Endometrium (tissue), 2 donors: ENCODE measurements around the gene PLA2G2D.

ENCODE experiments used
- FAIRE-seq: peaks from 2 replicates; lab custom pipeline; 2012; peaks lifted over from hg19 to GRCh38; lab: Jason Lieb, UNC
- donor health status: control.
- donor health status: control.

The PLA2G2D gene

DNA sequence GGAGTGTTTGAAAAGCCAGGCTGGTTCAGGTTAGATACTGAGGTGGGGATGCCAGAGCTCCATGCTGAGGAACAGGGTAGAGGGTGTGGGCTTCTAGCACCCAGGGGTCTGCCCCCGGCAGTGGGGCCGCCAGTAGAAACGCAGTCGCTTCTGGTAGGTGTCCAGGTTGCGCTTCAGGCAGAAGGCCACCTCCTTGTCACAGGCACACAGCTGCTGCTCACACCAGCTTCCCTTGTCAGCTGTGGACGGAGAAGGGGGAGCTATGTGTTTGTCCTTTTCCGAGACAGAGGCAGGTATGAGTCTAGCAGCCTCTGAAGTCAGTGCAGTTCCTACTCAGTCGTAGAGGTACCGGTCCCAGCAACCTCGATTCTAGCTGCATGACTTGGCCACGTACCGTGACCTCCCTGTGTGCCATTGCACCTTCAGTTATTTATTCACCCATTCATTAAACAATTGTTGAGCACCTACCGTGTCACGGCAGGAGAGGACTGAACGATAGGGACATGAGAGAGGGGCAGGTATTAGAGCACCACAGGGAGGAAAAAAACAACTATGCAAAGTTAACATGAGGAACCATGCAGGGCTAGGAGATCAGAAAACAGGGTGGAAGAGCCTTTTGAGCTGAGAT, 5.2 kb downstream of the PLA2G2D start:
- FAIRE-seq = no peak

- FAIRE-seq = no peak
Measured at GRCh38 chr1:20112279-20113000, 6.9 kb downstream of the PLA2G2D start.

- FAIRE-seq = no peak
Measured at GRCh38 chr1:20111452-20111851, 7.9 kb downstream of the PLA2G2D start.

GRCh38 chr1:20110679-20111078, 8.7 kb downstream of the PLA2G2D start:
- no peak for FAIRE-seq

- no peak for FAIRE-seq
Measured at GRCh38 chr1:20109223-20109856, 10.0 kb downstream of the PLA2G2D start.

- no peak for FAIRE-seq
Measured at GRCh38 chr1:20108366-20109123, 10.8 kb downstream of the PLA2G2D start.

GRCh38 chr1:20107796-20108195, 11.5 kb downstream of the PLA2G2D start:
- no peak for FAIRE-seq

- no peak for FAIRE-seq
Measured at GRCh38 chr1:20107351-20107750, 12.0 kb downstream of the PLA2G2D start.

DNA sequence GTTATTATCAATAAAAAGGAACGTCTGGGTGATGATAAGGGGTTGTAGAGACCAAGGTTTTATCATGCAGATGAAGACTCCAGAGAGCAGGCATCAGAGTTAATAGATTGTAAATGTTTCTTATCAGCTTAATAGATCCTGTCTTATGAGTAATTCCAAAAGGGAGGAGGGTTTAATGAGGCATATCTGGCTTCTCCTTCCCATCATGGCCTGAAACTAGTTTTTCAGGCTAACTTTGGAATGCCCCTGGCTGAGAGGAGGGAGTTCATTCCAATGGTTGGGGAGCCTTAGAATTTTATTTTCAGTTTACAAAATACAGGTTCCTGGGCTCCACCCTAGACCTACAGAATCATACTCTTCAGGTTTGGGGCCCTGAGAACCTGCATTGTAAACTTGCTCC, 13.5 kb downstream of the PLA2G2D start:
- no peak for FAIRE-seq

DNA sequence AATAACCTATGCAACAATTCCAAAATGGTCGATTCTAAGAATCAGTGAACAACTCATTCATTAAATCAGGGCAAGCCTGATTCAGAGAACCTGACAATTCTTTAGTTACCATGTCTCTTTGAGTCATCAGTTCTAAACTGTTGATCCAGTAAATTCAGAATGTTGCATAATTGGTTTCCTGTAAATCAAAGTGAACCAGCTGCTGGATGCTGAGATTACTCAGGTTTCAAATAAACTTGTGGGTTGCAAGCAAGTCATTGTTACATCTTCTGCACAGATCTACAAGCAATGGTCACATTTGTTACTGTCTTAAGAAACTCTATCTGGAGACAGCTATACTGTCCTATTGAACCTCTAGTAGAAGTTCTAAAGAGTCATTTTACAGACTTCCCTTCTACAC, 16.5 kb downstream of the PLA2G2D start:
- FAIRE-seq = no peak

DNA sequence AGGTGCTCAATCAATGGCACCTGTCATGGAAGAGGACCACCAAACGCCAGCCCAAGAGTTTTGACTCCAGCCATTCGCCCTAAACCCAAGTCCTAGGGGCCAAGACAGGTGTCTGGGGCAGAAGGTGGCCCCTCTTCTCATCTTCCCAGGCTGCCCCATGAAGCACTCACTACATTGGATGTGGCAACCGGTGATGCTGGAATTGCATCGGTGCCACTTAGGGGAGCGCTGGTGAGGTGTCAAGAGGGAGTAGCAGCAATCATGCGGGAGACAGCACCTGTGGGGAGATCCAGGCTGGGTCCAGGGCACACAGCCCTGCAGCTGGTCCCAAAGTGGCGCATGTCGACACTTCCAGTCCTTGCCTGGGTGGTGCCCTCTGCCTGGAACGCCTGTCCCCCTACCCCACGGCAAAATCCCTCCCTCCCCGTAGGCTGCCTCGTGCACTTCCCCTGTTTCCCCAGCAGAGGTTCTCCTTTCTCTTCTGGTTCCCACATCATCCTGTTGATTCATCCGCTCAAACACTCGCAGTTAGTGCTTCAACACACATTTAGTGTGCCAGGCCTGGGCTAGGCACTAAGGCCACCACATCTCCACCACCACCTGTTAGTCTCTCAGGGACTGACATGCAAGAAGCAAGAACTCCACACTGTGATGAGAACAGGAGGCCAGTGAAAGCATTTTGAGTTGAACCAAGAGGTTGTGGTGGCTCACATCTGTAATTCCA, 18.5 kb downstream of the PLA2G2D start:
- no peak for FAIRE-seq

- FAIRE-seq = no peak
Measured at GRCh38 chr1:20099533-20099932, 19.8 kb downstream of the PLA2G2D start.

DNA sequence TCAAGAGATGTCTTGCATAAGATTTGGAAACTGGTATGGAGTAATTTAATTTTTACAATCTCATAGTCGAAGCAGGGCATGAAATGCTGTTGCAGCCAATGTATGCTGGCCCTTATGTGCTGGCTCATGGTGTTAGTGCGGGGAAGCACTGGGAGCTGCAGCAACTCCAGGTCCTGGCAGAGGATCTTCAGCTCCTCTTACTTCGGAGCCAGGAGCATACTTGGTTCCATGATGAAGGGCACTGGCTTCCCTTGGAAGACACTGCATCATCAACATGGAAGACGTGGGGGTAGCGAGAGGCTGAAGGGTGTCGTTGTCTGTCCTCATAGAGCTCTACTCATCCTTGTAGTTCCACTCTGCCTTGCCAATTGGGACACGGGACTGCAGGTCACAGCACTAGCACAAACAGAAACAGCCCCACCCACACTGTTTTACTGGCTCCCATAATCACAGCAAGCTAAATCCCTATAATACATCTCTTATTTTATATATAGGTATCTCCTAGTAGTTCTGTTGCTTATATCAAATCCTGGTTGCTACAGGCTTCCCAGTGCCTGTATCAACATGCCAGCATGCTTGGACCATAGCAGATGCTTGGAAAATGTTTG, 22.4 kb downstream of the PLA2G2D start:
- no peak for FAIRE-seq

GRCh38 chr1:20095564-20096434, 23.5 kb downstream of the PLA2G2D start:
- no peak for FAIRE-seq

GRCh38 chr1:20093940-20094391, 25.4 kb downstream of the PLA2G2D start:
- FAIRE-seq = no peak

- FAIRE-seq = no peak
Measured at GRCh38 chr1:20093303-20093702, 26.0 kb downstream of the PLA2G2D start.

- no peak for FAIRE-seq
Measured at GRCh38 chr1:20090641-20091040, 28.7 kb downstream of the PLA2G2D start.

- no peak for FAIRE-seq
Measured at GRCh38 chr1:20090119-20090518, 29.2 kb downstream of the PLA2G2D start.

DNA sequence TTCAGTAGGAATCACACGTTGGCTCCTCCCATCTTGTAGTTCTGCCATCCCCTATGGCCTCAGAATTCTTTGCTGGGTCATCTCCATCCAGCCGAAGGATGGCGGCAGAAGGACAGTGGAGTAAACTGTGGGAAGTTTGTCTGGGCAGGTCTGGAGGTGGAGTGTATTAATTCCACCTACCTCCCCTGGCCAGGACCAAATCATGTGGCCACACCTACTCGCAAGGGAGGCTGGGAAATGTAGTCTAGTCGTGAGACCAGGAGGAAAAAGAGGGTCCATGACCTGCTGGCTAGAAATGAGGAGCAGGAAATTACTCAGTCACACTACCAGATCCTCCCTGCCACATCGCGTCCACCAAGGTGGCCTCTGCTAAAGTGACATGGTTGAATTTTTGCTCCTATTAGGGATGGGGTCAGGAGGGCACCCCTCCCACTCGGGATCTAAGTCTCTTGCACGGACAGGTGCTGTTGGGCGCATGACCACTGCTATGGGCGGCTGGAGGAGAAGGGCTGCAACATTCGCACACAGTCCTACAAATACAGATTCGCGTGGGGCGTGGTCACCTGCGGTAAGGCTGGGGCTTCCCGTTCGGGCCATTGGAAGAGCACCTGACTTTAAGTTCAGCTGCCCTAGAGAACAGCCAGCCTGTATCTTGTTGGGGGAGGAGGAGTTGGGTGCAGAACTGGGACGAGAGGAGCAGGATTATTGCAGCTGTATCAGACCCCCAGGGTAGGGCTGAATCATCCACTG, 29.8 kb downstream of the PLA2G2D start:
- FAIRE-seq = no peak

GRCh38 chr1:20087668-20088067, 31.7 kb downstream of the PLA2G2D start:
- FAIRE-seq = no peak
